HG03558 (cell line): ENCODE results near the gene KIR2DL3.
"Not testable (repeated sequence)": the region's sequence is repeated elsewhere in the genome, so short reads cannot be mapped to it uniquely, and the experiment has no call there.

Source experiments
- ATAC-seq: cut with Tn5 transposase; IDR thresholded peaks from one replicate; pipeline ENCODE4 v1.9.1; 2021; ENCODE audit warnings: moderate number of reproducible peaks; ENCODE audit not compliant: unreplicated experiment; ENCODE audit errors: extremely low read depth

KIR2DL3 gene

GRCh38 chr19:54739587-54740497 is 1.5 kb downstream of the KIR2DL3 start:
- ATAC-seq: no peak

GRCh38 chr19:54741950-54742349 is 3.6 kb downstream of the KIR2DL3 start:
- ATAC-seq: not testable (repeated sequence)

DNA sequence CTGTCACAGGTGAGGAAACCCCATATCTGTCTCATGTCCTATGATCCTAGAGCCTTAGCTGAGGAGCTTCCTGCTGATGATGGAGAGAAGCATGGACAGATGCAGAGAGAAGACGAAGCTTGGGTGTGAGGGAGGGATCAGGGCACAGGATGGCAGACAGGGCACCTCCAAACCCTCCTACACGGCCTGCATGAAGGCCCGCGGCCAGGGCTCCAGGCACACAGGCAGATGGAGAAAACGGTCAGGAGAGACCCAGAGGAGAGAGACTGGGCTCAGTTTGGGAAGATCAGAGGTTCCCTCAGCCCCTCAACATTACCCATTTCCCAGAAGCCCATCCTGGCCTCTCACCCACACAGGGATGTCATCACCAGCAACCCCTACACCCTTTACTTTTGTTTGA is 5.8 kb downstream of the KIR2DL3 start:
- ATAC-seq: not testable (repeated sequence)

GRCh38 chr19:54747614-54748322 is 9.5 kb downstream of the KIR2DL3 start:
- ATAC-seq: not testable (repeated sequence)

DNA sequence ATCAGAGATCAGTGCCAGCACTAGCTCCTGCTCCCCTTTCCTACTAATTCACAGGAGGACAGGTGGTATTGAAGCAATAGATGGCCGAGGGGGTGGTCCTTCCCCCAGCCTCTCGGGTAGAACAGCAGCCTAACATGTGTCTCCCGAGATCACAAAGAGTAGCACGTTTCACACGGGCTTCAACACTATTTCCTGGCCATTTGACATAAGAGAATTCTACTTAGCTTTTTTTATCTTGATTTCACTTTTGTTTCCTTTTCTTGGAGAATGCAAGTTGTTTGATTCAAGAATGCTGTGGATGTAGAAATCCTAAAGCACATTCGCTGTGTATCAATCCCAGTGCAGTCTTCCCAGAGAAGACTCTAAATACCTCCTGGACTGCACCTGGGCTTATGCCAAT is 12.0 kb downstream of the KIR2DL3 start:
- not testable (repeated sequence) for ATAC-seq

DNA sequence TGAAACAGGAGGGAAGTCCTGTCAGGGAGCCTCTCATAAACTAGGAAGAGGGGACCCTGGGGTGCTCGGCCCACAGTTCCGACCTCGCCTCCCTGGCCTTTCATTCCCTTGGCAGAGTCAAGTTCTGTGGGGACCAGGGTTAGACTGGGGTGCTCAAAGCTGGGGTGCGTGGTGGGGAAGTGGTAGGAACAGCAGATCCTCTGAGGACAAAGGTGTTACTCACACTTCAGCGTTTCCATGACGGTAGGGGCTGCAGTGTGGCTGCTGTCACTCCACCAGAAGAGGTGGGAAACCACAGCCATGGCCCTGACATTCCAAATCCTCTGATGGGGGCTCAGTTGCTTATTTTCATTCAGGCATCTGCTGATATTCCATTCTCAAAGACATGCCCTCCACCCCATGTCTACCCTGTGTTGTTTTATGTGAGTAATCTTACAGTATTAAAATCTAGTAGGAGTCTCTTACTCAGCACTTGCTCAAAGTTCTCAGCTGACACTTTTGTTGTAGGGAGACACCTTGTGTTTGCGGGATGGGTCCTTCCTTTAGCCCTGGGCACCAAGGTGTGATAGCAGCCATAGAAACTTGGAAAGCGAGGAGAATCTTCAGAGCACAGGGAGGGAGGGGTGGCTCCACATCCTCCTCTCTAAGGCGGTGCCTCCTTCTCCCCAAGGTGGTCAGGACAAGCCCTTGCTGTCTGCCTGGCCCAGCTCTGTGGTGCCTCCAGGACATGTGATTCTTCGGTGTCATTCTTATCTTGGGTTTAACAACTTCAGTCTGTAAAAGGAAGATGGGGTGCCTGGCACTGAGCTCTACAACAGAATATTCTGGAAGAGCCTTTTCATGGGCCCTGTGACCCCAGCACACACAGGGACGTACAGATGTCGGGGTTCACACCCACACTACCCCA is 18.1 kb downstream of the KIR2DL3 start:
- not testable (repeated sequence) for ATAC-seq

DNA sequence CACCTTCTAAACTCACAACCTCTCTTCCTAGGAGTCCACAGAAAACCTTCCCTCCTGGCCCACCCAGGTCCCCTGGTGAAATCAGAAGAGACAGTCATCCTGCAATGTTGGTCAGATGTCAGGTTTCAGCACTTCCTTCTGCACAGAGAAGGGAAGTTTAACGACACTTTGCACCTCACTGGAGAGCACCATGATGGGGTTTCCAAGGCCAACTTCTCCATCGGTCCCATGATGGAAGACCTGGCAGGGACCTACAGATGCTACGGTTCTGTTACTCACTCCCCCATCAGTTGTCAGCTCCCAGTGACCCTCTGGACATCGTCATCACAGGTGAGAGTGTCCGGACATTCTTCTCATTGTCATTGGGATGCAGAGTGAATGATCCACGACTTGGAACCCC is 20.3 kb downstream of the KIR2DL3 start:
- ATAC-seq: not testable (repeated sequence)

- not testable (repeated sequence) for ATAC-seq
Observed at GRCh38 chr19:54764219-54764618, 25.9 kb downstream of the KIR2DL3 start.

DNA sequence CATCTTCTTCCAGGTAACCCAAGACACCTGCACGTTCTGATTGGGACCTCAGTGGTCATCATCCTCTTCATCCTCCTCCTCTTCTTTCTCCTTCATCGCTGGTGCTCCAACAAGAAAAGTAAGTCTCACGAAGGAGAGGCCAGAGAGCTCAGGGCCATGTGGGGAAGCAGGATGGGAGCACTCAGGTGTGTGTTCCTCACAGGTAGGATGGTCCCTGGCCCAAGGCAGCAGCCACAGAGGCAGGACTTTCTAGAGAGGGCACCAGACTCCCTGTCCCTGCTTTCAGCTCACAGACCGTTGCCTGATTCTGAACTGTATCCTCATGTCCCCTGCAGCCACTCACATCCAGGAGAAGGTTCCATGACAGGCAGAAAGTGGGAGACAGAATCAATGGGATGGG is 28.2 kb downstream of the KIR2DL3 start:
- ATAC-seq: not testable (repeated sequence)

DNA sequence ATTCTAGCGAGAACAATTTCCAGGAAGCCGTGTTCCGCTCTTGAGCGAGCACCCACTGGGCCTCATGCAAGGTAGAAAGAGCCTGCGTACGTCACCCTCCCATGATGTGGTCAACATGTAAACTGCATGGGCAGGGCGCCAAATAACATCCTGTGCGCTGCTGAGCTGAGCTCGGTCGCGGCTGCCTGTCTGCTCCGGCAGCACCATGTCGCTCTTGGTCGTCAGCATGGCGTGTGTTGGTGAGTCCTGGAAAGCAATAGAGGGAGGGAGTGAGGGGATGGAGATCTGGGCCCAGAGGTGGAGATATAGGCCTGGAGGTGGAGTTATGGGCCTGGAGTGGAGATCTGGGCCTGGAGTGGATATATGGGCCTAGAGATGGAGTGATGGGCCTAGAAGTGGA is 31.3 kb downstream of the KIR2DL3 start, which contains the start of gene KIR2DL1:
KIR2DL1 (plus strand) TSS at position 148 of the 400 bp plus-strand sequence; CDS start at position 206, 58 bp downstream.
- not testable (repeated sequence) for ATAC-seq

DNA sequence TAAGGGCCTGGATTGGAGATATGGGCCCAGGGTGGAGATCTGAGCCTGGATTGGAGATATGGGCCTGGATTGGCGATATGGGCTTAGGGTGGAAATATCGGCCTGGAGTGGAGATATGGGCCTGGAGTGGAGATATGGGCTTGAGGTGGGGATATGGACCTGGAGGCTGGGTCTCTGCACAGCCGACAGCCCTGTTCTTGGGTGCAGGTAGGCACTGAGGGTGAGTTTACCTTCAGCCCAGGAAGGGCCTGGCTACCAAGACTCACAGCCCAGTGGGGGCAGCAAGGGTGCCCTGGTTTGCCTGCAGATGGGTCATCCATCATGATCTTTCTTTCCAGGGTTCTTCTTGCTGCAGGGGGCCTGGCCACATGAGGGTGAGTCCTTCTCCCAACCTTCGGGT is 32.2 kb downstream of the KIR2DL3 start:
- not testable (repeated sequence) for ATAC-seq

DNA sequence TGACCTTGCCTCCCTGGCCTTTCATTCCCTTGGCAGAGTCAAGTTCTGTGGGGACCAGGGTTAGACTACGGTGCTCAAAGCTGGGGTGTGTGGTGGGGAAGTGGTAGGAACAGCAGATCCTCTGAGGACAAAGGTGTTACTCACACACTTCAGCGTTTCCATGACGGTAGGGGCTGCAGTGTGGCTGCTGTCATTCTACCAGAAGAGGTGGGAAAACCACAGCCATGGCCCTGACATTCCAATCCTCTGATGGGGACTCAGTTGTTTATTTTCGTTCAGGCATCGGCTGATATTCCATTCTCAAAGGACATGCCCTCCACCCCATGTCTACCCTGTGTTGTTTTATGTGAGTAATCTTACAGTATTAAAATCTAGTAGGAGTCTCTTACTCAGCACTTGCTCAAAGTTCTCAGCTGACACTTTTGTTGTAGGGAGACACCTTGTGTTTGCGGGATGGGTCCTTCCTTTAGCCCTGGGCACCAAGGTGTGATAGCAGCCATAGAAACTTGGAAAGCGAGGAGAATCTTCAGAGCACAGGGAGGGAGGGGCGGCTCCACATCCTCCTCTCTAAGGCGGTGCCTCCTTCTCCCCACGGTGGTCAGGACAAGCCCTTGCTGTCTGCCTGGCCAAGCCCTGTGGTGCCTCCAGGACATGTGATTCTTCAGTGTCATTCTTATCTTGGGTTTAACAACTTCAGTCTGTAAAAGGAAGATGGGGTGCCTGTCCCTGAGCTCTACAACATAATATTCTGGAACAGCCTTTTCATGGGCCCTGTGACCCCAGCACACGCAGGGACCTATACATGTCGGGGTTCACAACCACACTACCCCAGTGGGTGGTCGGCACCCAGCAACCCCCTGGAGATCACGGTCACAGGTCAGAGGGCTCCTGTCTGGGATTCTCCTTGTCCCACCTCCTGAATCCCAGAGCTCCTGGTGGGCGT is 33.0 kb downstream of the KIR2DL3 start:
- ATAC-seq: not testable (repeated sequence)

- ATAC-seq: not testable (repeated sequence)
Observed at GRCh38 chr19:54772666-54773065, 34.4 kb downstream of the KIR2DL3 start.

- ATAC-seq: not testable (repeated sequence)
Observed at GRCh38 chr19:54775095-54775815, 36.9 kb downstream of the KIR2DL3 start.

- not testable (repeated sequence) for ATAC-seq
Observed at GRCh38 chr19:54775830-54776229, 37.5 kb downstream of the KIR2DL3 start.

DNA sequence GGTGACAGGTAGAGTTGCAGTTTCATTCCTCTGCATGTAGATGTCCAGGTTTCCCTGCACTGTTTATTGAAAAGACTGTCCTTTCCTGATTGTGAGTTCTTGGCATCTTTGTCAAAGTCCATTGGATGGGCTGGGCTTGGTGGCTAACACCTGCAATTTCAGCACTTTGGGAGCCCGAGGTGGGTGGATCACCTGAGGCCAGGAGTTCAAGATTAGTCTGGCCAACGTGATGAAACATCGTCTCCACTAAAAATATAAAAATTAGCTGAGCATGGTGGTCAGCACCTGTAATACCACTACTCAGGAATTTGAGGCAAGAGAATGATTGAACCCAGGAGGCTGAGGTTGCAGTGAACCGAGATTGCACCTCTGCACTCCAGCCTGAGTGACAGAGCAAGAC is 39.5 kb downstream of the KIR2DL3 start:
- not testable (repeated sequence) for ATAC-seq

- ATAC-seq: not testable (repeated sequence)
Observed at GRCh38 chr19:54778896-54779295, 40.6 kb downstream of the KIR2DL3 start.

DNA sequence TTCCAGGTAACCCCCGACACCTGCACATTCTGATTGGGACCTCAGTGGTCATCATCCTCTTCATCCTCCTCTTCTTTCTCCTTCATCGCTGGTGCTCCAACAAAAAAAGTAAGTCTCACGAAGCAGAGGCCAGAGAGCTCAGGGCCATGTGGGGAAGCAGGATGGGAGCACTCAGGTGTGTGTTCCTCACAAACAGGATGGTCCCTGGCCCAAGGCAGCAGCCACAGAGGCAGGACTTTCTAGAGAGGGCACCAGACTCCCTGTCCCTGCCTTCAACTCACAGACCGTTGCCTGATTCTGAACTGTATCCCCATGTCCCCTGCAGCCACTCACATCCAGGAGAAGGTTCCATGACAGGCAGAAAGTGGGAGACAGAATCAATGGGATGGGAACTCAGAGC is 44.6 kb downstream of the KIR2DL3 start:
- not testable (repeated sequence) for ATAC-seq
